NCI-H2227 treated with DMSO at 0.1 percent for 48 hours (cell line): Measurements from ENCODE around the gene HNRNPAB.
"Not testable (repeated sequence)": the region's sequence is repeated elsewhere in the genome, so short reads cannot be mapped to it uniquely, and the experiment has no call there.

Source experiments
- DNase-seq: peaks from one replicate; lab custom pipeline; 2025; lab: John Stamatoyannopoulos, UW

The HNRNPAB gene

DNA sequence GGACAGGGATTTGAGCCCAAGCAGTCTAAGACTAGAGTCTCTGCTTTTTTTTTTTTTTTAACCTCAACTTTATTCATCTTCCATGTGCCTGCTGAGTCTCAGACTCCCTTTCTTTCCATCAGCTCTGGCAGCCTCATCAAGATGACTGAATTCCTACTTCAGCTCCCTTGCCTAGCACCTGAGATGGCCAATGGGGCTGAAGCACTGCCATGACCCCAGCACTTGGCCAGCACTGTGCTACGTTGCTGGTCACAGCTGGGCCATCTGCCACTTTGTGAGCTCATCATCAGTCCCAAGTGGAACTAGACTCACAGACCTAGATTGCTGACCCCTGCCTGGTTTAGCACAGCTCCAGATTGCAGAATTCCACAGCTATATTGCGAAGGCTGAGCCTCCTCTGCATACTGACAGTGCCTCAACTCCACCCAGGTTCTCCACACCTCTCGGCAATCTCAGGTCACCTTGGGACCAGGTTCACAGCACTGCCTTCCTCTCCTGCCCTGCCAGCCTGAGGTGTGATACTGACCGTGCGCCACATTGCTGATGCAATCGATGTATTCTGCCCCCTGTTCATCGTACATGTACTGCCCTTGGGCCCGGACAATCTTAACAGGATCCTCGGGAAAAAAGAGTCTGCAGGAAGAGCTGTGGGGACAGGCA, 26.7 kb downstream of the HNRNPAB start:
- DNase-seq = no peak

DNA sequence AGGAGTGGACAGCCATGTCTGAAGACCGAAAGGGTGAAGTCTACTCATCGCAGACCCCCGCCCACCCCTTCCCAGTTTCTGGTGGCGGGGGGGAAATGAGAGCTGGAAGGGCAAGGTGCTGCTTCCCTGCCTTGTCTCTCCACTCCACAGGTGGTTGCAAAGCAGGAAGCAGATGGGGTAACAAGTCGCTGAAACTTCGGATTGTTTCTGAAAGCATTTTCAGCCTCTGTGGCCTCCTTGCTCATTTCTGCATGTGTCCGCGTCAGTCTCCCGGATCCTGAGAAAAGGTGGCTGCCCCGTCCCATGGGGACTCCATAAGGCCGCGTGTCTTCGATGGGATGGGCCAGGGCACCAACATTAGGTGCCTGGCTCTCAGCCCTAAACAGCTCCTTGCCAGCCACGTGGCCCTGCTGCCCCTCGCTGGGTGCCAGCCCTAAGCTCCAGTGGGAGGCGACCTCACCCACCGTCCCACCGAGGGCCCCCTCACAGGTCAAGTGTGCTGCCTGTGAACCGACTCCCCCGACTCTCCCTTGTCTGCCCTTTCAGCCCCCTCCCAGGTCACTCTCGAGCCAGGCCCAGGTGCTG, 27.3 kb downstream of the HNRNPAB start:
- DNase-seq = no peak

DNA sequence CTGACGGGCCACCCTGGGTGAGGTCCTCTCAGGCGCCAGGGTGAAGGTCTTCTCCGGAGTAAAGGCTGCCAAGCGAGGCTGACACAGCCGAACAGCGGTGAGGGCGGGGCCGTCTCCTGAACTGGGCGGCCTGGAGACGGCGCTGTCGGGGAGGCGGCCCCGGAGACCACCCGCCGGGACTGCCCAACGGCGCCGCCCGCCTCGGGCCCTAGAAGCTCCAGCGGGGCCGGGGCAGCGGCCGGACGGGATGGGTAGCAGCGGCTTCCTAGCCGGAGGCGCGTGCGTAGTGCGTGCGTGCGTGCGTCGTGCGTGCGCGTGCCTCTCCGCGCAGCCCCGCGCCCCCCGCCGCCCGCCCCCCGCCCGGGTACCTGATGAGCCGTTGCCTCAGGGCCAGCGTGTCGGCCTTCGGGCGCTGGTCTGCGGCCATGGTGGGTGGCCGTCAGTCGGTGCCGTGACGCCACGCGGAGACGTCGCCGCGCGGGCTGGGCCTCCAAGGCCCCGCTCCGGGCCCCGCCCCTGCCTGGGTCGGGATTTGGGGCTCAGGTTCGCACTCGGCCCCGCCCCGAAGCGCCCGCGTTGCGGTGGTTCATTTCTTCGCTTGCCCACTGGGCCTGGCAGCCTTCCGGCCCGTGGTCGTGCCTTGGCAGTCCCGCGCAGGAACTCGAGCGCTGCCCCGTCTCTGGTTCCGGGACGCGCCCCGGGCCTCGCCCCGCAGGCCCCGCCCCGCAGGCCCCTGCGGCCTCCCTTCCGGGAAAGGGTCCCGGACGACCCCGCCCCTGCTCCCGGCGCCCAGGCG, 28.0 kb downstream of the HNRNPAB start, which contains the start of gene PHYKPL:
PHYKPL (minus strand) TSS at position 679 of the 796 bp plus-strand sequence; CDS start at position 427, 252 bp downstream.
- peak; percentile 45 for DNase-seq

DNA sequence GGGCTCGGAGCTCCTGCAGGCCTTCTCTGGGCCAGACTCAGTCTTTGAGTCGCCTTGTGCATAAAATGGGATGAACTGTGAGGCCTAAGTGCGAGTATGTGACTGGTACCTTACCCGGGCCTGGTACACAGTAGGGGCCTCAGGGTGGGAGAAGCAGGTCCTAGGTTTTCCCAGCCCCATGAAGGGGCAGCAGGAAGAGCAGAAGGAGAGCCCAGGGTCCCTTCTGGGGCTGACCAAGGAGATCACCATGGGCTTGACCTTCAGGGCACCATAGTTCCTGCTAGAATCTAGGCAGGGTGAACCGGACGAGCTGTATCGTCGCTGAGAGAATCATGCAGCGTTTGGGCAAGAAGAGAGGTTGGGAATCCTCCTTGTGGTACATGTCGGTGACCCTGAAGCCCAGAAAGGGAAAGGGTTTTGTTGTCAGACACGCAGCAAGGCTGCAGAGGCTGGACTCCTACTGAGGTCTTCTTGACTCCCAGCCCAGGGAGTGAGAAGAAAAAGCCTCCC, 28.6 kb downstream of the HNRNPAB start:
- no peak for DNase-seq

DNA sequence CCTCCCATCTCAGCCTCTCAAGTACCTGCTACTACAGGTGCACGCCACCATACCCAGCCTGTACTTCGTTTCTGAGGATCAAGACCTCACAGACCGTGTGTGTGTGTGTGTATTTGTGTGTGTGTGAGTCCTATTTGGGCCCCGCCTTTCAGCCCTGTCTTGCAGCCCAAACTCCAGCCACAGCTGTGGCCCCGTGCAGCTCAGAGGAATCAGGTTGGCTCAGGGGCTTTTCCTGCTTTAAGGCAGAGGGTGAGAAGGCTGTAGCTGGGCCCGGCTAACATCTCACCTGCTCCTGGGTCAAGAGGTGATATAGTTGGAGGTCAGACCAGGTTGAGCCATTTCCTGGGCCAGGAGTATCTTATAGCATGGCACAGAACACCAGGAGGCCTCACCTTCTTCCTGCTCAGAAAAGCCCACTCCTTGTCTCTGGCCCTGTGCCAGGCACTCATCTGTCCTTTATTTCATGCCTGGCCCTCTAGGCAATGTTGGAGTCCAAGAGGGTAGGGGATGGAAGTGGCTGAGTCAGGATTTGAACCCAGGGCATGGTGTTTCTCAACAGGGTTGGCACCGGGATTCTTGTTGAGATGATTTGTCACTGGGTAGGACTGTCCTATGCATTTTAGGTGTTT, 29.9 kb downstream of the HNRNPAB start:
- DNase-seq = no peak

DNA sequence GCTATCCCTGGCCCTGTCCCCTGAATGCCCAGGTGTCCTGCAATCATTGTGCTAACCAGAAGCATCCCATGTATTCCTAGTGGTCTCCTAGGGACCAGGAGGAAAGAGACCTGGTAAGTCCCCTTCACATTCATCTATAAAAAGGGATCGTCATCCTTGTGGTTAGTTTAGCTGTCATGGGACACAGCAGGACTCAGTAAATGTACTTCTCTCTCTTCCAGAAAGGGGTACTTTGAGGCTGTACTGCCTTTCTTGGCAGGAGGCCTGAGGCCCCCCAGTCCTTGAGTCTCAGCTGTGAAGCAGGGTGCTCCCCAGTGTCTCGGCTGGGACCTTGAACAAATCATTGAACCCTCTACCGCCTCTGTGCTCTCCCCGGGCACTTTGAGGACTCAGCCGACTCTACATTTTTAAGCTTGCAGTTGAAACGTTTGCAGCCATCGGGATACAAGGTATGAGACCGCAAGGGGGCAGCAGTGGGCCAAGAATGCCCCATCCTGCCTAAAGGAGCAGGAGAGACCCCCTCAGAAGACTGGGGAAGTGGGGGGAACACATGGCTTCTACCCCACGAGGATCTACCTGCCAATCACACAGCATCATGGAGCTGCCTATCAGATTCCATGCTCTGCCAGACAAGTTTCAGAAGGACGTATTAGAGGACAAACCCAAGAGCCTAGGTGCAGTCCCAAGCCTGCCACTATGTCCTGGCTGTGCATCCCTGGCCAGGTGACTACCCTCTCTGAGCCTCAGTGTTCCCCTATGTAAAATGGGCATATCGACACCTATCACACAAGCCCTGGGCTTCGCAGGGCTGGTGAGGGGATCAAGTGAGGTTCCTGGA, 30.6 kb downstream of the HNRNPAB start:
- no peak for DNase-seq

- DNase-seq = no peak
These were observed 31.2 kb downstream of the HNRNPAB start for GRCh38 chr5:178235588-178235974.

GRCh38 chr5:178236126-178236525, 31.8 kb downstream of the HNRNPAB start:
- no peak for DNase-seq

DNA sequence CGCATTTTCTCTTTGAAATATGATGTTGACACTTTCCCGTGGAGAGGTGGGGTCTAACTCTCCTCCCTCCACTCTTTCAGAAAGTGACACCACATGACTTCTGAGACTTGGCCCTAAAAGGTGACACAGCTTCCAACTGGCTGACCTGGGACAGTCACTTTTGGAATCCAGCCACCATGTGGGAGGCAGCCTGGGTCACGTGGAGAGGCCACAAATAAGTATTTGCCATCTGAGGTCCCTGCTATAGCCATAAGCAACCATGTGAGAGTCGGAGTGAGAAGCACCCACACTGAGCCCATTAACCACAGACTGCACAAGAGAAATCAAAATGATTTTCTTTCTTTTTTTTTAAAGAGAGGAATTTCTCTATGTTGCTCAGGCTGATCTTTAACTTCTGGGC, 32.3 kb downstream of the HNRNPAB start:
- DNase-seq = no peak

DNA sequence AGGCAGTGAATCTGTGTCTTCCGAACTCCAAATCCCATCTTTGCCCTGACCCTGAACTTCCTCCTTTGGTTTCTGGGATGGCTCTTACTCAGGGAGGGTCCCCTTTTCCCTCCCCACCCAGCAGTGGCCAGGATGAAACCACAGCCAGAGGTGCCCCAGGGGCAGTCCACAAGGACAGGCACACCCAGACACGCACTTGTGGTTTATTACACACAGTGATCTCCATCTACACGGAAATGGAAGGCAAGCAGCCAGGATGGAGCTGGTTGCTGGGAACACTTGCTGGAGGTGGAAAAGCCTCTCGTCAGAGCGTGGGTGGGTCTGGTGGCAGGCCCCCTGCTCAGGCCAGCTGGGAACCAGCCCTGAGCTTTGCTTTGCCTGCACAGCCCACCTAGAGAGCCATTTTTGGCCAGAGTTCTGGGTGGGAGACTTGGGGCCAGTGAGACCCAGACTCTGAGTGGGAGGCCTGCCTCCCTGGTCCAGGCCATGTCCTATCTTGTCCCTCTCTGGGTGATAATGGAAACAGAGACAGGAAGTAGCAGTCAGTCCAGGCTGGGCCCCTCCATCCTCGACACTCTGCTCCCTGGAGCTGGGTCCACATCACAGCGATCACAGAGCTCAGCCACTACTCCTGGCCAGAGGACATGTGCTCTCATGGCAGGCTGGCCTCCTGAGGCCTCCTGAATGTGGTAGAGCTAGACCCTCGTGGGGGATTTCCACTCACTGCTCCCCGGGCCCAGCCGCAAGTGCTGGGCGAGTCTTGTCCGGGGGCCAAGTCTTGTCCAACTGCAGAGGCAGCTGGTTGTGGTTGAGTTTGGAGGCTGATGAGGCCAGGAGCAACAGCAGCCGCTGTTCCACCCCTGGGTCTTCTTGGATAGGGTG, 33.3 kb downstream of the HNRNPAB start:
- no peak for DNase-seq

GRCh38 chr5:178238313-178238635, 33.9 kb downstream of the HNRNPAB start:
- no peak for DNase-seq

GRCh38 chr5:178238711-178239592, 34.6 kb downstream of the HNRNPAB start:
- no peak for DNase-seq

GRCh38 chr5:178239626-178240301, 35.4 kb downstream of the HNRNPAB start:
- DNase-seq = not testable (repeated sequence)

GRCh38 chr5:178240341-178240741, 36.0 kb downstream of the HNRNPAB start:
- no peak for DNase-seq

GRCh38 chr5:178240766-178241165, 36.4 kb downstream of the HNRNPAB start:
- DNase-seq = no peak

DNA sequence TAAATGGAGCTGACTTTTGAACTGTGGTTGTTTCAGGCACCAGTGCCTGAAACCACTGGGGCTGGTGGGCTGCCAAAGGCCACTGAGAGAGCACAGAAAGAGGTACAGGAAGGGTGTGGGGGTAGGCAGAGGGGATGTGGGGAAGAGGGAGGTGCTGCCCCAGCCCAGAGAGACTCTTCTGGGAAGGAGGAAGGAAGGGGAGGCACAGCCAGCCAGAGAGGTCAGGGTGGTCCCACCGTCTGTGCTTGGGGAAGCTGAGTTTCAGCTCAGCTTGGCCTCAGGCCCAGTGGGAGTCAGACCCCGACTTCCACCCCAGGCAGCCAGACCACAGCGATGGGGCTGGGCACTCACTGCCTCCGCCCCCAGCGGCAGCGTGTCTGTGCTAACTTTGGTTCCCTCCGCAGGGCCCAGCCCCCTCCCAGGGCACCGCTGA, 36.9 kb downstream of the HNRNPAB start:
- no peak for DNase-seq

DNA sequence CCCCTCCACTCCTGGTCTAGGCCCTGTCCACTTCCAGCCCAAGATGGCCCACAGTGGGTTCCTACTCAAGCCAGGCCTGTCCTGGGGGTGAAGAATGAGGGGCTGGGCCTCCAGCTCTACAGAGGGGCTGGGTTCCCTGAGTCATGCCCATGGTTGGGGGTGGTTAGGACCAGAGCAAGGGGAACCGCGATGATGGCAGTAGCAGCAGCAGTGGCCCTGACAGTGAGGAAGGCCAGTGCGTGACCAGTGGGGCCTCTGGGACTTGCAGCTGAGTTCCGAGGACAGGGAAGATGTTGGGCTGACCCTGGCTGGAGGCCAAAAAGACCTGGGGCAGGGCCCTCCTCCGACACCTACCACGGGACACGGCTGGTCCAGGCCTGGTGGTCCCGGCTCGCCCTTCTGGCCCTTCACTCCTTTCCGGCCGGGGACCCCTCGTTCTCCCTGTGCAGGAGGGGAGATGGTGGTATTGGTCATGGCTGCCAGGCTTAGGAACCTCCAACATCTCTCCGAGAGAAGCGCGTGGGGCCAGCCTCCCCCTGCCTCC, 37.4 kb downstream of the HNRNPAB start:
- DNase-seq = no peak

- no peak for DNase-seq
These were observed 38.1 kb downstream of the HNRNPAB start for GRCh38 chr5:178242416-178242815.

GRCh38 chr5:178244576-178244975, 40.2 kb downstream of the HNRNPAB start:
- DNase-seq = no peak
